Adrenal gland (tissue), 5 donors: ENCODE data around the gene ANKRD6.
A peak's percentile ranks its signal among the peaks of the same experiment; 100 is the strongest.

ENCODE experiments used
- CTCF ChIP-seq, 6 experiments: fragments of 450-650 bp in 4 of 6; fragments of 200-600 bp in 2 of 6; sonication (generic) in 1 of 6; IDR thresholded peaks; 1 replicate in 5 of 6; 2 replicates in 1 of 6; pipeline versions ENCODE4 v1.5.1 to v1.8.0; 2016 to 2021; ENCODE audit warnings: antibody characterized with exemption in 6 of 6, mild to moderate bottlenecking in 2 of 6, moderate library complexity in 1 of 6
- POLR2A ChIP-seq, 2 donors: fragments of 450-650 bp; IDR thresholded peaks; one replicate each; pipeline ENCODE4 v1.6.1; 2017; ENCODE audit warnings: antibody characterized with exemption in 2 of 2, mild to moderate bottlenecking in 2 of 2, moderate library complexity in 1 of 2
- donor health status: DM: no; HTN: no; CAD: no.

GRCh38 chr6:89638320-89639195 lies 205.6 kb downstream of the ANKRD6 start, which contains the start of gene LYRM2:
- TF ChIP-seq CTCF (IDR thresholded peaks at IDR 0.05): peak in 2 of 6 experiments; percentile 17 to 33
- TF ChIP-seq POLR2A (IDR thresholded peaks at IDR 0.05): peak; percentile 78 to 81
